HG03571 (cell line): Measurements from ENCODE around the gene SCN1A.
"Not testable (repeated sequence)": the region's sequence is repeated elsewhere in the genome, so short reads cannot be mapped to it uniquely, and the experiment has no call there.

Experiments used
- ATAC-seq: cut with Tn5 transposase; IDR thresholded peaks from one replicate; pipeline ENCODE4 v1.9.1; 2021; ENCODE audit not compliant: unreplicated experiment

SCN1A gene

GRCh38 chr2:166127217-166128155, at the start of gene SCN1A:
TSS of gene SCN1A (minus strand) at chr2:166128020. CDS start at chr2:166073621, 54,399 bp downstream.
- no peak for ATAC-seq

GRCh38 chr2:166173263-166173662, 45.4 kb upstream of the SCN1A start:
- no peak for ATAC-seq

- no peak for ATAC-seq
These were observed 43.4 kb upstream of the SCN1A start for GRCh38 chr2:166171216-166171615.

- no peak for ATAC-seq
These were observed 42.5 kb upstream of the SCN1A start for GRCh38 chr2:166170356-166170755.

- no peak for ATAC-seq
These were observed 39.6 kb upstream of the SCN1A start for GRCh38 chr2:166167449-166167848.

- no peak for ATAC-seq
These were observed 36.0 kb upstream of the SCN1A start for GRCh38 chr2:166163775-166164174.

GRCh38 chr2:166158546-166158945, 30.7 kb upstream of the SCN1A start:
- ATAC-seq = no peak

- ATAC-seq = no peak
These were observed 29.8 kb upstream of the SCN1A start for GRCh38 chr2:166157578-166157977.

- no peak for ATAC-seq
These were observed 29.2 kb upstream of the SCN1A start for GRCh38 chr2:166156985-166157490.

GRCh38 chr2:166155589-166155988, 27.8 kb upstream of the SCN1A start:
- ATAC-seq = no peak

GRCh38 chr2:166154685-166155338, 27.0 kb upstream of the SCN1A start:
- no peak for ATAC-seq

GRCh38 chr2:166152064-166152463, 24.2 kb upstream of the SCN1A start:
- no peak for ATAC-seq

- no peak for ATAC-seq
These were observed 20.9 kb upstream of the SCN1A start for GRCh38 chr2:166148500-166149400.

- no peak for ATAC-seq
These were observed 20.1 kb upstream of the SCN1A start for GRCh38 chr2:166147883-166148282.

GRCh38 chr2:166144071-166144470, 16.3 kb upstream of the SCN1A start:
- ATAC-seq = no peak

- ATAC-seq = no peak
These were observed 13.1 kb upstream of the SCN1A start for GRCh38 chr2:166140932-166141331.

GRCh38 chr2:166140475-166140874, 12.7 kb upstream of the SCN1A start:
- ATAC-seq = no peak

- not testable (repeated sequence) for ATAC-seq
These were observed 11.7 kb upstream of the SCN1A start for GRCh38 chr2:166139479-166139878.

GRCh38 chr2:166138667-166139066, 10.8 kb upstream of the SCN1A start:
- no peak for ATAC-seq

- ATAC-seq = no peak
These were observed 10.3 kb upstream of the SCN1A start for GRCh38 chr2:166138144-166138543.

- ATAC-seq = no peak
These were observed 9.5 kb upstream of the SCN1A start for GRCh38 chr2:166137331-166137730.
